Mesenchymal stem cell (in vitro differentiated cells and primary cell): Measurements from ENCODE around the gene C22orf42.

Source experiments
- DNase-seq: peaks from one replicate; pipeline ENCODE4 v3.0.0-alpha.2; 2013
- H2AFZ ChIP-seq: one replicate; pipeline ENCODE4 v1.6.1; 2013; ENCODE audit warnings: low read depth, mild to moderate bottlenecking, control low read depth, inconsistent platforms, low read length, moderate library complexity
- H2AK5ac ChIP-seq: 2 replicates; pipeline ENCODE4 v1.6.1; 2013; ENCODE audit warnings: low read length, moderate library complexity, mild to moderate bottlenecking, inconsistent platforms; ENCODE audit not compliant: severe bottlenecking
- H2BK120ac ChIP-seq: one replicate; pipeline ENCODE4 v1.6.1; 2013; ENCODE audit warnings: low read depth, mild to moderate bottlenecking, inconsistent platforms, low read length, moderate library complexity
- H2BK12ac ChIP-seq, 2 experiments: one replicate each; pipeline ENCODE4 v1.6.1; 2013; ENCODE audit warnings: inconsistent platforms in 2 of 2, low read length in 2 of 2, mild to moderate bottlenecking in 2 of 2, moderate library complexity in 2 of 2, control low read depth in 1 of 2
- H2BK15ac ChIP-seq: one replicate; pipeline ENCODE4 v1.6.1; 2013; ENCODE audit warnings: mild to moderate bottlenecking, low read depth, inconsistent platforms; ENCODE audit not compliant: poor library complexity, severe bottlenecking
- H2BK5ac ChIP-seq: 2 replicates; pipeline ENCODE4 v1.6.1; 2013; ENCODE audit warnings: low read depth, mild to moderate bottlenecking, low read length, control low read depth, inconsistent platforms; ENCODE audit not compliant: poor library complexity, severe bottlenecking
- H3K14ac ChIP-seq, 2 experiments: one replicate each; pipeline ENCODE4 v1.6.1; 2013; ENCODE audit warnings: inconsistent platforms in 2 of 2, low read length in 2 of 2, control low read depth in 1 of 2, mild to moderate bottlenecking in 1 of 2, moderate library complexity in 1 of 2
- H3K18ac ChIP-seq, 2 experiments: one replicate each; pipeline ENCODE4 v1.6.1; 2013; ENCODE audit warnings: inconsistent platforms in 2 of 2, low read length in 2 of 2, control low read depth in 1 of 2, low read depth in 1 of 2, mild to moderate bottlenecking in 1 of 2
- H3K23ac ChIP-seq, 2 experiments: one replicate each; pipeline ENCODE4 v1.6.1; 2013; ENCODE audit warnings: inconsistent platforms in 2 of 2, low read length in 2 of 2, mild to moderate bottlenecking in 2 of 2, moderate library complexity in 2 of 2, control low read depth in 1 of 2
- H3K27ac ChIP-seq: 2 replicates; pipeline ENCODE4 v1.5.1; 2013; ENCODE audit warnings: mild to moderate bottlenecking, moderate library complexity, low read length, control low read depth, inconsistent platforms; ENCODE audit not compliant: poor library complexity, severe bottlenecking
- H3K27me3 ChIP-seq, 2 experiments: 2 replicates each; pipeline versions ENCODE4 v1.6.1 to v1.7.0; 2013; ENCODE audit warnings: low read length in 2 of 2, mild to moderate bottlenecking in 2 of 2, moderate library complexity in 2 of 2, control low read depth in 1 of 2, inconsistent platforms in 1 of 2; ENCODE audit not compliant: control insufficient read depth in 1 of 2, insufficient read depth in 1 of 2
- H3K36me3 ChIP-seq, 2 experiments: 2 replicates each; pipeline versions ENCODE4 v1.6.1 to v1.7.0; 2013; ENCODE audit warnings: low read length in 2 of 2, control low read depth in 1 of 2, inconsistent platforms in 1 of 2, low read depth in 1 of 2, mild to moderate bottlenecking in 1 of 2; ENCODE audit not compliant: insufficient read depth in 2 of 2, control insufficient read depth in 1 of 2
- H3K4ac ChIP-seq, 2 experiments: one replicate each; pipeline ENCODE4 v1.6.1; 2013; ENCODE audit warnings: inconsistent platforms in 2 of 2, low read length in 2 of 2, mild to moderate bottlenecking in 2 of 2, moderate library complexity in 2 of 2, control low read depth in 1 of 2, low read depth in 1 of 2
- H3K4me1 ChIP-seq: 2 replicates; pipeline ENCODE4 v1.6.1; 2013; ENCODE audit warnings: low read depth, low read length, control low read depth; ENCODE audit not compliant: control insufficient read depth, insufficient read depth
- H3K4me2 ChIP-seq: 2 replicates; pipeline ENCODE4 v1.6.1; 2013; ENCODE audit warnings: low read length, mild to moderate bottlenecking, inconsistent platforms; ENCODE audit not compliant: poor library complexity, severe bottlenecking
- H3K4me3 ChIP-seq, 2 experiments: 2 replicates each; pipeline versions ENCODE4 v1.5.1 to v1.7.0; 2013; ENCODE audit warnings: low read length in 2 of 2, mild to moderate bottlenecking in 2 of 2, control low read depth in 1 of 2, low read depth in 1 of 2; ENCODE audit not compliant: insufficient read depth in 1 of 2
- H3K79me1 ChIP-seq: replicated peaks from 2 replicates; pipeline ENCODE4 v1.6.1; 2013; ENCODE audit warnings: mild to moderate bottlenecking, control low read depth, low read length, inconsistent platforms; ENCODE audit not compliant: poor library complexity, severe bottlenecking
- H3K9ac ChIP-seq: 2 replicates; pipeline ENCODE4 v1.7.0; 2013; ENCODE audit warnings: mild to moderate bottlenecking, low read length, moderate library complexity
- H3K9me3 ChIP-seq: 2 replicates; pipeline ENCODE4 v1.7.0; 2013; ENCODE audit warnings: mild to moderate bottlenecking, low read length; ENCODE audit not compliant: control insufficient read depth
- H4K8ac ChIP-seq: one replicate; pipeline ENCODE4 v1.6.1; 2013; ENCODE audit warnings: inconsistent platforms, mild to moderate bottlenecking, low read length, moderate library complexity
- H4K91ac ChIP-seq: one replicate; pipeline ENCODE4 v1.6.1; 2013; ENCODE audit warnings: mild to moderate bottlenecking, low read length, inconsistent platforms
- WGBS: methylation state at CpG from one replicate; pipeline ENCODE4 v1.1.7; 2013; ENCODE audit warnings: mixed read lengths; 5-methylcytosine and 5-hydroxymethylcytosine counted together

Gene C22orf42

GRCh38 chr22:32120603-32121002 is 38.5 kb downstream of the C22orf42 start:
- H3K4me3 ChIP-seq = no peak overlapping the region
- H2BK15ac ChIP-seq = no peak overlapping the region
- H4K91ac ChIP-seq = no peak overlapping the region
- no peak overlapping the region for H4K8ac ChIP-seq
- H3K18ac ChIP-seq = no peak overlapping the region
- no peak overlapping the region for H3K27ac ChIP-seq
- no peak for DNase-seq
- no peak overlapping the region for H3K4ac ChIP-seq
- H2BK5ac ChIP-seq = no peak overlapping the region
- no peak overlapping the region for H3K14ac ChIP-seq
- no peaks in the 10 kb centered on the region for H3K4me1 ChIP-seq
- no peaks in the 10 kb centered on the region for H3K36me3 ChIP-seq
- H3K27me3 ChIP-seq = peaks cover 9 to 19% of the 10 kb centered on the region in 2 experiments
- 95% methylated on average over 20 of the region's 20 CpGs for WGBS
- H3K9ac ChIP-seq = no peak overlapping the region
- H3K79me1 ChIP-seq = no peaks in the 10 kb centered on the region
- H3K23ac ChIP-seq = no peak overlapping the region
- no peaks in the 10 kb centered on the region for H3K9me3 ChIP-seq
- H2AK5ac ChIP-seq = no peak overlapping the region
- H2BK12ac ChIP-seq = no peak overlapping the region
- H3K4me2 ChIP-seq = no peak overlapping the region
- no peak overlapping the region for H2BK120ac ChIP-seq
- H2AFZ ChIP-seq = no peak overlapping the region

DNA sequence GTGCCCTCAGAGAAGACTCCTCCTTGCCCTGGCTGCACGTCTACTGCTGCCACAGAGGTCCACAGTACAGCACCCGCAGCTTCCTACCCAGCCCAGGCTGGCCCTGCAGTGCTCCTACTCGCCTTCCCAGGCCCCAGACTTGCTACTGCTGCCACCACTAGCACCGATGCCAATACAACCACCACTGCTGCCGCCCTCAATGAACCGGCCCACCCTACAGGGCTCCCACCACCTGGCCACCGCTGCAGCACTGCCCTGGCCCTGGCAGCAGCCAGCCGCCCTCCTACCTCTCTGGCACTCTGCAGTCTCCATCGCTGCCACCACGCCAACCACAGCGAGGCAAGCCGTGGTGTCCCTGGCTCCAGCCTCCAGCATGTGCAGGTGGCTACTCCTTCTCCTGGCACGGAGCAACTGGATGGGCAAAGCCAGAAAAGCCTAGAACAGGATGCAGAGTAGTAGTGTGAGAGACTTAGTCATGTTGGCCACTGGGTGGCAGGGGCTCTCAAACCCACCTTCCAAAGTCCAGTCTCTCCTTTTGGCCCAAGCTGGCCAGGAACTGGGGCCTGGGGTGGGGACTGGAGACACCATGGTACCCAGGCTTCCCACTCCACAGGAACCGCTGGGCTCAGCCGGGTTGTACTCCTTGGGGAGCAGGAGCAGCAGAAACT is 39.4 kb downstream of the C22orf42 start:
- no peak for DNase-seq
- Histone ChIP-seq H3K23ac (no peak overlapping the region), H3K27me3 (peaks cover 9 to 26% of the 10 kb centered on the region in 2 experiments), H3K27ac (no peak overlapping the region), H4K91ac (no peak overlapping the region), H2BK15ac (no peak overlapping the region), H3K4me2 (no peak overlapping the region), H2AFZ (no peak overlapping the region), H3K14ac (no peak overlapping the region), H3K9me3 (no peaks in the 10 kb centered on the region), H4K8ac (no peak overlapping the region), H3K36me3 (no peaks in the 10 kb centered on the region), H3K4ac (no peak overlapping the region), H3K9ac (no peak overlapping the region), H3K4me1 (no peaks in the 10 kb centered on the region), H3K79me1 (no peaks in the 10 kb centered on the region), H2BK5ac (no peak overlapping the region), H2AK5ac (no peak overlapping the region), H3K4me3 (no peak overlapping the region), H3K18ac (no peak overlapping the region), H2BK12ac (no peak overlapping the region), H2BK120ac (no peak overlapping the region)
- WGBS = 83% methylated on average over 15 of the region's 15 CpGs

DNA sequence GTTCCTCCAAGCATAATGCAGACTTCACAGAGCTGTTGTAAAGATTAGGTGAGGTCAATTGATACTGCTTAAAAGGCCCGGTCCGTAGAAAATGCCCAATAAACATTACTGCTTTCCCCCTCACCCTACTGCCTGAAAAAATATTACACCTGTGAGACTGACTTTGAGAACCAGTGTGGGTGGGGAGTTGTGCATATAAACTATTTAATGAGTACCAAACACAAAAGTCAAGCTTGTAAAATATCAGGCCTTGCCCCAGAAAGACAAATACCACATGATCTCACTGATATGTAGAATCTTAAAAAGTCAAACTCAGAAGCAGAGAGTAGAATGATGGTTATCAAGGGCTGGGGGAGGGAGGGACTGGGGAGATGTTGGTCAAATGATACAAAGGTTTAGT is 46.7 kb downstream of the C22orf42 start:
- Histone ChIP-seq H3K14ac (no peak overlapping the region), H2BK12ac (no peak overlapping the region), H3K27me3 (peaks cover 36 to 56% of the 10 kb centered on the region in 2 experiments), H3K4me3 (no peak overlapping the region), H3K9me3 (no peaks in the 10 kb centered on the region), H4K91ac (no peak overlapping the region), H3K4me1 (no peaks in the 10 kb centered on the region), H3K79me1 (no peaks in the 10 kb centered on the region), H3K23ac (no peak overlapping the region), H3K27ac (no peak overlapping the region), H2AFZ (no peak overlapping the region), H2BK5ac (no peak overlapping the region), H2AK5ac (no peak overlapping the region), H3K4ac (no peak overlapping the region), H3K18ac (no peak overlapping the region), H4K8ac (no peak overlapping the region), H2BK120ac (no peak overlapping the region), H3K36me3 (no peaks in the 10 kb centered on the region), H3K4me2 (no peak overlapping the region), H2BK15ac (no peak overlapping the region), H3K9ac (no peak overlapping the region)
- WGBS = no CpG with 5 or more reads among the region's 2 CpGs
- DNase-seq = no peak

- Histone ChIP-seq H3K4ac (no peak overlapping the region), H2BK15ac (no peak overlapping the region), H3K27me3 (peaks cover 18 to 35% of the 10 kb centered on the region in 2 experiments), H3K14ac (no peak overlapping the region), H3K79me1 (no peaks in the 10 kb centered on the region), H2BK12ac (no peak overlapping the region), H3K4me2 (no peak overlapping the region), H3K4me1 (no peaks in the 10 kb centered on the region), H3K18ac (no peak overlapping the region), H2AK5ac (no peak overlapping the region), H4K8ac (no peak overlapping the region), H3K36me3 (no peaks in the 10 kb centered on the region), H3K4me3 (no peak overlapping the region), H3K23ac (no peak overlapping the region), H3K9me3 (no peaks in the 10 kb centered on the region), H4K91ac (no peak overlapping the region), H3K27ac (no peak overlapping the region), H2AFZ (no peak overlapping the region), H2BK120ac (no peak overlapping the region), H2BK5ac (no peak overlapping the region), H3K9ac (no peak overlapping the region)
- WGBS = 29% methylated on average over 1 of the region's 1 CpG
- DNase-seq = no peak
These were observed 52.2 kb downstream of the C22orf42 start for GRCh38 chr22:32106930-32107329.
